ENCODE data around the gene TRAF3. TPM values are rescaled to one million over a fixed set of nuclear protein-coding genes. Genes with fewer than 3 reads are reported as not detected.

Gene TRAF3
- polyA plus RNA-seq, 1 donor from 2014 or later = 35.3 TPM

- Mint-ChIP-seq H3K27me3 (peaks cover 2% of the 10 kb centered on the region), H3K4me1 (peaks cover 21 to 29% (median 21%) of the 10 kb centered on the region in 3 donors), H3K36me3 (peaks cover 3% of the 10 kb centered on the region), H3K27ac (peak overlapping the region in 2 of 3 donors; percentile 23 to 49), H3K4me3 (peak overlapping the region in 1 of 4 donors; percentile 41), H3K9me3 (no peaks in the 10 kb centered on the region)
Measured at GRCh38 chr14:102905116-102906108, 128.2 kb downstream of the TRAF3 start.

- Mint-ChIP-seq H3K27me3 (peaks cover 2% of the 10 kb centered on the region), H3K4me1 (peaks cover 11 to 21% (median 18%) of the 10 kb centered on the region in 3 donors), H3K4me3 (no peak overlapping the region), H3K36me3 (peaks cover 4% of the 10 kb centered on the region), H3K9me3 (no peaks in the 10 kb centered on the region), H3K27ac (peak overlapping the region in 1 of 3 donors; percentile 54)
Measured at GRCh38 chr14:102906616-102907302, 129.5 kb downstream of the TRAF3 start.

GRCh38 chr14:102907303-102907844 lies 130.1 kb downstream of the TRAF3 start:
- Mint-ChIP-seq H3K27ac (peak overlapping the region in 2 of 3 donors; percentile 54 to 59), H3K4me1 (peaks cover 7 to 15% (median 15%) of the 10 kb centered on the region in 3 donors), H3K9me3 (no peaks in the 10 kb centered on the region), H3K36me3 (peaks cover 4% of the 10 kb centered on the region), H3K4me3 (peak overlapping the region in 3 of 4 donors; percentile 39 to 71 (median 45)), H3K27me3 (peaks cover 2% of the 10 kb centered on the region)

- Mint-ChIP-seq H3K36me3 (peaks cover 4% of the 10 kb centered on the region), H3K4me1 (peaks cover 3 to 15% (median 8%) of the 10 kb centered on the region in 3 donors), H3K27me3 (peaks cover under 1% of the 10 kb centered on the region), H3K9me3 (no peaks in the 10 kb centered on the region), H3K4me3 (peak overlapping the region in 3 of 4 donors; percentile 39 to 71 (median 45)), H3K27ac (peak overlapping the region in 2 of 3 donors; percentile 54 to 59)
Measured at GRCh38 chr14:102907980-102908730, 130.9 kb downstream of the TRAF3 start.

- no peaks in the 10 kb centered on the region for H3K9me3 Mint-ChIP-seq
- no peak overlapping the region for H3K27ac Mint-ChIP-seq
- peaks cover 9 to 16% (median 9%) of the 10 kb centered on the region in 3 donors for H3K4me1 Mint-ChIP-seq
- H3K4me3 Mint-ChIP-seq = peak overlapping the region in 1 of 4 donors; percentile 52
- H3K36me3 Mint-ChIP-seq = peaks cover 4% of the 10 kb centered on the region
- no peaks in the 10 kb centered on the region for H3K27me3 Mint-ChIP-seq
Measured at GRCh38 chr14:102908766-102909455, 131.7 kb downstream of the TRAF3 start.

GRCh38 chr14:102909462-102909861 lies 132.2 kb downstream of the TRAF3 start:
- no peak overlapping the region for H3K27ac Mint-ChIP-seq

GRCh38 chr14:102909911-102910310 lies 132.7 kb downstream of the TRAF3 start:
- no peaks in the 10 kb centered on the region for H3K27me3 Mint-ChIP-seq
- peaks cover 4% of the 10 kb centered on the region for H3K36me3 Mint-ChIP-seq
- peaks cover 16 to 23% (median 17%) of the 10 kb centered on the region in 3 donors for H3K4me1 Mint-ChIP-seq
- no peaks in the 10 kb centered on the region for H3K9me3 Mint-ChIP-seq
- no peak overlapping the region for H3K4me3 Mint-ChIP-seq
- H3K27ac Mint-ChIP-seq = no peak overlapping the region

More at GRCh38 chr14:102909462-102909861, 132.2 kb downstream of the TRAF3 start:
- no peaks in the 10 kb centered on the region for H3K9me3 Mint-ChIP-seq
- H3K27me3 Mint-ChIP-seq = no peaks in the 10 kb centered on the region
- H3K4me3 Mint-ChIP-seq = peak overlapping the region in 1 of 4 donors; percentile 52
- peaks cover 4% of the 10 kb centered on the region for H3K36me3 Mint-ChIP-seq
- H3K4me1 Mint-ChIP-seq = peaks cover 14 to 22% (median 15%) of the 10 kb centered on the region in 3 donors

GRCh38 chr14:102910442-102910841 lies 133.2 kb downstream of the TRAF3 start:
- H3K27me3 Mint-ChIP-seq = no peaks in the 10 kb centered on the region
- peaks cover 16 to 23% (median 17%) of the 10 kb centered on the region in 3 donors for H3K4me1 Mint-ChIP-seq
- peak overlapping the region in 1 of 4 donors; percentile 46 for H3K4me3 Mint-ChIP-seq
- H3K27ac Mint-ChIP-seq = no peak overlapping the region
- peaks cover 4% of the 10 kb centered on the region for H3K36me3 Mint-ChIP-seq
- H3K9me3 Mint-ChIP-seq = no peaks in the 10 kb centered on the region

- Mint-ChIP-seq H3K36me3 (peaks cover 4% of the 10 kb centered on the region), H3K27me3 (peaks cover 2% of the 10 kb centered on the region), H3K4me1 (peaks cover 23 to 30% (median 27%) of the 10 kb centered on the region in 3 donors), H3K4me3 (no peak overlapping the region), H3K27ac (peak overlapping the region in 1 of 3 donors; percentile 29), H3K9me3 (no peaks in the 10 kb centered on the region)
Measured at GRCh38 chr14:102911541-102911951, 134.3 kb downstream of the TRAF3 start.

GRCh38 chr14:102911991-102912761 lies 134.9 kb downstream of the TRAF3 start:
- Mint-ChIP-seq H3K4me3 (no peak overlapping the region), H3K4me1 (peaks cover 29 to 36% (median 33%) of the 10 kb centered on the region in 3 donors), H3K9me3 (no peaks in the 10 kb centered on the region), H3K27ac (no peak overlapping the region), H3K36me3 (peaks cover 4% of the 10 kb centered on the region), H3K27me3 (peaks cover 2% of the 10 kb centered on the region)

GRCh38 chr14:102913341-102914211 lies 136.3 kb downstream of the TRAF3 start:
- peak overlapping the region in 2 of 4 donors; percentile 83 to 86 for H3K4me3 Mint-ChIP-seq
- peak overlapping the region in 1 of 3 donors; percentile 23 for H3K27ac Mint-ChIP-seq
- H3K9me3 Mint-ChIP-seq = no peaks in the 10 kb centered on the region
- peaks cover 30 to 38% (median 35%) of the 10 kb centered on the region in 3 donors for H3K4me1 Mint-ChIP-seq
- peaks cover 2% of the 10 kb centered on the region for H3K27me3 Mint-ChIP-seq
- H3K36me3 Mint-ChIP-seq = peaks cover 1% of the 10 kb centered on the region

Data from IgD-negative memory B cell (primary cell).